GM12865 (cell line): ENCODE data around the gene NDUFB10.
A peak's percentile ranks its signal among the peaks of the same experiment; 100 is the strongest.
"Not testable (repeated sequence)": the region's sequence is repeated elsewhere in the genome, so short reads cannot be mapped to it uniquely, and the experiment has no call there.

Experiments
- DNase-seq: peaks from one replicate; pipeline ENCODE4 v3.0.0; 2010; ENCODE audit warnings: low read depth
- H3K4me3 ChIP-seq: 2 replicates; pipeline ENCODE4 v1.5.1; 2011; ENCODE audit warnings: mild to moderate bottlenecking, low read depth, low read length, control low read depth
- CTCF ChIP-seq: IDR thresholded peaks from 2 replicates; pipeline ENCODE4 v1.5.1; 2011; ENCODE audit warnings: low read length, control low read depth, low read depth, inconsistent platforms; ENCODE audit not compliant: insufficient read depth; ENCODE audit errors: missing control alignments

Gene NDUFB10

GRCh38 chr16:1950047-1950446 is 9.3 kb upstream of the NDUFB10 start:
- H3K4me3 ChIP-seq, result no peak overlapping the region
- no peak for DNase-seq
- TF ChIP-seq CTCF, result no peak

GRCh38 chr16:1950559-1950958 is 8.8 kb upstream of the NDUFB10 start:
- no peak for DNase-seq
- no peak for TF ChIP-seq CTCF
- H3K4me3 ChIP-seq, result no peak overlapping the region

GRCh38 chr16:1953734-1954133 is 5.6 kb upstream of the NDUFB10 start:
- no peak for DNase-seq
- H3K4me3 ChIP-seq, result no peak overlapping the region
- TF ChIP-seq CTCF, result no peak

GRCh38 chr16:1957434-1958142 is 1.8 kb upstream of the NDUFB10 start:
- not testable (repeated sequence) for H3K4me3 ChIP-seq, DNase-seq

- not testable (repeated sequence) for H3K4me3 ChIP-seq, DNase-seq
These were observed 1.2 kb upstream of the NDUFB10 start for GRCh38 chr16:1958143-1958491.

GRCh38 chr16:1958715-1959268 is 546 bp upstream of the NDUFB10 start:
- no peak for DNase-seq
- H3K4me3 ChIP-seq, result no peak overlapping the region
- TF ChIP-seq CTCF, result no peak

GRCh38 chr16:1960665-1961630 is 1.6 kb downstream of the NDUFB10 start:
- TF ChIP-seq CTCF, result no peak
- H3K4me3 ChIP-seq, result peak overlapping the region; percentile 90
- peak; percentile 82 for DNase-seq
